ENCODE results near the gene TOPORS.

DNA sequence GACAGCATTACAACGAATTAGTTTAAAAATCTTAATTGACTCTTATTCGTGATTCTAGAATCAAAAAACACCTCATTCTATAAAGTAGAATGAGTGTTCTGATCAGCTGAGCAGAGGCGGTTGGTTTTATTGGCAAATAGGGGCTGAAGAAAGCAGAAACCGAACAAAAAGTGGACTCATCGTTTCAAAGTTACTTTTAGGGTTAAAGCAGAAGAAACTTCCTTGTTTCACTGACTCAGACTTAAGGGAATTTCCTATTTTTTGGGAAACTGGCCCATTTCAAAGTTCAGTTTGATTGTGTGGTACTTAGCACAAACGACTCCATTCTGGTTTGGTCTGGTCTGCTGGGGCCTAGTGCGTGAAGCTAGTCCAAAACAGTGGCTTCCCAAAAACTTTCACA is 21.4 kb upstream of the TOPORS start:
- TF ChIP-seq, protein P1, sequence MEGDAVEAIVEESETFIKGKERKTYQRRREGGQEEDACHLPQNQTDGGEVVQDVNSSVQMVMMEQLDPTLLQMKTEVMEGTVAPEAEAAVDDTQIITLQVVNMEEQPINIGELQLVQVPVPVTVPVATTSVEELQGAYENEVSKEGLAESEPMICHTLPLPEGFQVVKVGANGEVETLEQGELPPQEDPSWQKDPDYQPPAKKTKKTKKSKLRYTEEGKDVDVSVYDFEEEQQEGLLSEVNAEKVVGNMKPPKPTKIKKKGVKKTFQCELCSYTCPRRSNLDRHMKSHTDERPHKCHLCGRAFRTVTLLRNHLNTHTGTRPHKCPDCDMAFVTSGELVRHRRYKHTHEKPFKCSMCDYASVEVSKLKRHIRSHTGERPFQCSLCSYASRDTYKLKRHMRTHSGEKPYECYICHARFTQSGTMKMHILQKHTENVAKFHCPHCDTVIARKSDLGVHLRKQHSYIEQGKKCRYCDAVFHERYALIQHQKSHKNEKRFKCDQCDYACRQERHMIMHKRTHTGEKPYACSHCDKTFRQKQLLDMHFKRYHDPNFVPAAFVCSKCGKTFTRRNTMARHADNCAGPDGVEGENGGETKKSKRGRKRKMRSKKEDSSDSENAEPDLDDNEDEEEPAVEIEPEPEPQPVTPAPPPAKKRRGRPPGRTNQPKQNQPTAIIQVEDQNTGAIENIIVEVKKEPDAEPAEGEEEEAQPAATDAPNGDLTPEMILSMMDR (IDR thresholded peaks at IDR 0.05) = no peak
- no peak for TF ChIP-seq POLR2A (IDR thresholded peaks at IDR 0.05)
